ENCODE measurements around the gene TAOK1. TPM values are rescaled to one million over a fixed set of nuclear protein-coding genes. Genes with fewer than 3 reads are reported as not detected.
A peak's percentile ranks its signal among the peaks of the same experiment; 100 is the strongest.

The TAOK1 gene
- polyA plus RNA-seq, 2 of the 4 experiments (the other 2 are of a cell fraction), result 18.2 to 46.7 TPM

- H3K4me2 ChIP-seq, result peak overlapping the region; percentile 41
- no peaks in the 10 kb centered on the region for H3K9me3 ChIP-seq
- H3K27ac ChIP-seq, result peak overlapping the region in 1 of 2 experiments; percentile 5; a peak in 2 of 6 replicates
- FAIRE-seq (peak; percentile 98), DNase-seq (ENCODE audit: low read depth in 1 of 2, low spot score in 1 of 2) (no peak), ATAC-seq (no peak)
- no peak overlapping the region for H3K4me3 ChIP-seq
- TF ChIP-seq POLR2AphosphoS2 (conservative IDR thresholded peaks at IDR 0.05; ENCODE audit: low read length), result no peak
- TF ChIP-seq SMC3 (IDR thresholded peaks at IDR 0.05), result no peak
- no peak for TF ChIP-seq EP300 (IDR thresholded peaks at IDR 0.05)
- no peak for TF ChIP-seq KDM1A (IDR thresholded peaks at IDR 0.05; ENCODE audit: low read depth)
- TF ChIP-seq RARB (CRISPR knock-in tag; IDR thresholded peaks at IDR 0.05), result no peak
- H3K4me1 ChIP-seq, result peaks cover 29% of the 10 kb centered on the region
- POLR2A ChIA-PET, result no interaction called here
- CTCF ChIA-PET, result interaction anchor here (1.1 to 2.3 kb wide), 8 partner anchors 8 to 179 kb away, joined by 3 to 9 read pairs (median 4); no protein-coding TSS in a partner anchor
- 43% methylated on average over 5 of the region's 5 CpGs for WGBS (ENCODE audit: missing lambda C conversion rate)
Observed at GRCh38 chr17:29549177-29549923, 159.2 kb downstream of the TAOK1 start.

DNA sequence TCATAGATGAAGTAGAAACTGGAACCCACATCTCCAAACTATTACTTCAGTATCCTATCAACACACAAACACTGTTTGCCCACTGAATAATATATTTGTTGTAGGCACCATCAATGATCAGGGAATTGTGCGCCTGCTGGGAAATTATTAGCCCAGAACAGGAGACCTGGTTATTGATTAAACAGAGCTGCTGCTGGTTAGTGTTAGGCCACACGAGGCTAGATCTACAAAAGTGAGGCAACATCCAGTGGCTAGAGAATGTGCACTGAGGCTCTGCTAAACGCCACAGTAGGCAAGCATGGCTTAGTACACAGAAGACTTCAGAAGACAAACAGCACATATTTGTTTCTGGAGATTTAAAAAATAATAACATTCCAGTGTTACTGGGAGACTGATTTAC lies 165.7 kb downstream of the TAOK1 start:
- TF ChIP-seq EHF (CRISPR knock-in tag; IDR thresholded peaks at IDR 0.05) (no peak), FOSB (CRISPR knock-in tag; IDR thresholded peaks at IDR 0.05) (no peak), ZFP36 (IDR thresholded peaks at IDR 0.05; ENCODE audit: borderline replicate concordance, partially characterized antibody) (no peak), GATA3 (IDR thresholded peaks at IDR 0.05; ENCODE audit: borderline replicate concordance) (peak; percentile 12; the same call in 1 of the 2 replicates), SREBF2 (IDR thresholded peaks at IDR 0.05) (no peak), HES2 (IDR thresholded peaks at IDR 0.05) (no peak), HOXB13 (CRISPR knock-in tag; IDR thresholded peaks at IDR 0.05; ENCODE audit: low read depth) (no peak), SMC3 (IDR thresholded peaks at IDR 0.05) (no peak), ZSCAN20 (CRISPR knock-in tag; IDR thresholded peaks at IDR 0.05) (no peak), JUNB (IDR thresholded peaks at IDR 0.05) (no peak), FOXS1 (CRISPR knock-in tag; IDR thresholded peaks at IDR 0.05) (no peak), BHLHE40 (IDR thresholded peaks at IDR 0.05; ENCODE audit: low read depth, low read length) (no peak), CTCF (IDR thresholded peaks at IDR 0.05) (no peak), CEBPB (IDR thresholded peaks at IDR 0.05) (peak in 1 of 2 experiments; percentile 64; a peak in 2 of 4 replicates), KDM1A (IDR thresholded peaks at IDR 0.05; ENCODE audit: low read depth) (no peak), RCOR1 (IDR thresholded peaks at IDR 0.05; ENCODE audit: low read depth, low read length) (no peak), JUN (IDR thresholded peaks at IDR 0.05) (no peak), REST (IDR thresholded peaks at IDR 0.05) (no peak), CBX8 (IDR thresholded peaks at IDR 0.05) (no peak), POLR2A (IDR thresholded peaks at IDR 0.05; ENCODE audit: low read length) (no peak)
- TF ChIP-seq, protein P1, sequence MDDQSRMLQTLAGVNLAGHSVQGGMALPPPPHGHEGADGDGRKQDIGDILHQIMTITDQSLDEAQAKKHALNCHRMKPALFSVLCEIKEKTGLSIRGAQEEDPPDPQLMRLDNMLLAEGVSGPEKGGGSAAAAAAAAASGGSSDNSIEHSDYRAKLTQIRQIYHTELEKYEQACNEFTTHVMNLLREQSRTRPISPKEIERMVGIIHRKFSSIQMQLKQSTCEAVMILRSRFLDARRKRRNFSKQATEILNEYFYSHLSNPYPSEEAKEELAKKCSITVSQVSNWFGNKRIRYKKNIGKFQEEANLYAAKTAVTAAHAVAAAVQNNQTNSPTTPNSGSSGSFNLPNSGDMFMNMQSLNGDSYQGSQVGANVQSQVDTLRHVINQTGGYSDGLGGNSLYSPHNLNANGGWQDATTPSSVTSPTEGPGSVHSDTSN (IDR thresholded peaks at IDR 0.05), result no peak
- TF ChIP-seq, protein P2, sequence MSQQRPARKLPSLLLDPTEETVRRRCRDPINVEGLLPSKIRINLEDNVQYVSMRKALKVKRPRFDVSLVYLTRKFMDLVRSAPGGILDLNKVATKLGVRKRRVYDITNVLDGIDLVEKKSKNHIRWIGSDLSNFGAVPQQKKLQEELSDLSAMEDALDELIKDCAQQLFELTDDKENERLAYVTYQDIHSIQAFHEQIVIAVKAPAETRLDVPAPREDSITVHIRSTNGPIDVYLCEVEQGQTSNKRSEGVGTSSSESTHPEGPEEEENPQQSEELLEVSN (IDR thresholded peaks at IDR 0.05; ENCODE audit: borderline replicate concordance, low read depth), result no peak
- TF ChIP-seq, protein P3, sequence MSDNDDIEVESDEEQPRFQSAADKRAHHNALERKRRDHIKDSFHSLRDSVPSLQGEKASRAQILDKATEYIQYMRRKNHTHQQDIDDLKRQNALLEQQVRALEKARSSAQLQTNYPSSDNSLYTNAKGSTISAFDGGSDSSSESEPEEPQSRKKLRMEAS (IDR thresholded peaks at IDR 0.05), result peak; percentile 66
- TF ChIP-seq, protein P4, sequence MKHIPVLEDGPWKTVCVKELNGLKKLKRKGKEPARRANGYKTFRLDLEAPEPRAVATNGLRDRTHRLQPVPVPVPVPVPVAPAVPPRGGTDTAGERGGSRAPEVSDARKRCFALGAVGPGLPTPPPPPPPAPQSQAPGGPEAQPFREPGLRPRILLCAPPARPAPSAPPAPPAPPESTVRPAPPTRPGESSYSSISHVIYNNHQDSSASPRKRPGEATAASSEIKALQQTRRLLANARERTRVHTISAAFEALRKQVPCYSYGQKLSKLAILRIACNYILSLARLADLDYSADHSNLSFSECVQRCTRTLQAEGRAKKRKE (CRISPR knock-in tag; IDR thresholded peaks at IDR 0.05; ENCODE audit: low read depth), result no peak
- peak; percentile 66 to 79 for ATAC-seq
- CTCF ChIA-PET, result interaction anchor here (0.7 to 5.0 kb wide), 10 partner anchors 9 to 432 kb away, joined by 3 to 25 read pairs (median 6); partner anchors contain the start of gene ABHD15
- peak; percentile 32 for FAIRE-seq
- 10% methylated on average over 3 of the region's 3 CpGs for WGBS (ENCODE audit: missing lambda C conversion rate)
- peak overlapping the region; percentile 60 for H3K4me2 ChIP-seq
- POLR2A ChIA-PET, result interaction anchor here (1.2 to 2.3 kb wide), 2 partner anchors 10 to 12 kb away, joined by 4 to 10 read pairs; partner anchors contain the start of gene ABHD15
- DNase-seq (ENCODE audit: low read depth in 1 of 2, low spot score in 1 of 2), result peak; percentile 43 to 70
- H3K27ac ChIP-seq, result peak overlapping the region in 1 of 2 experiments; percentile 37; a peak in 2 of 6 replicates
- H3K4me1 ChIP-seq, result peaks cover 33% of the 10 kb centered on the region
- no peaks in the 10 kb centered on the region for H3K9me3 ChIP-seq
- no peak overlapping the region for H3K4me3 ChIP-seq
